ENCODE results near the gene IFT27.

DNA sequence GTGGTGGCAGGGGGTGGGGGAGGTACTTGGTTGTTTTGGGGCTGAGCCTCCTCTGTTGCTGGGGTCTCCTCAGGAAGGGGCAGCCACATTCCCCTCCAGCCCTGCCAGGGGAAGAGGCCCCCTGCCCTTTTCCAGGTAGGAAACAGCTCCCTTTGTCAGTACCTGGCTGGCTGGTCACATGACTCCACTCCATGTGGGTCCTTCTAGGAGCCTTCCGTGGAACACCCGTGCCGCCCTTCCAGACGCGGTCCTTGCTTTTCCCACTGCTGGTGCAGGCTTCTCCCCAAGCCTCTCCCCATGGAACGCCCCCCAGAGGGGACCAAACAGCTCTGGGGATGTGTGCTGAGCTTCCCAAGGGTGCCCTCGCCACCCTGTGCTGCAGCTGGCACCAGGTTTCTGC lies 19.9 kb downstream of the IFT27 start:
- TF ChIP-seq EZH2 (IDR thresholded peaks at IDR 0.05; ENCODE audit: low read length, unreplicated experiment) = no peak
- TF ChIP-seq, protein P1, sequence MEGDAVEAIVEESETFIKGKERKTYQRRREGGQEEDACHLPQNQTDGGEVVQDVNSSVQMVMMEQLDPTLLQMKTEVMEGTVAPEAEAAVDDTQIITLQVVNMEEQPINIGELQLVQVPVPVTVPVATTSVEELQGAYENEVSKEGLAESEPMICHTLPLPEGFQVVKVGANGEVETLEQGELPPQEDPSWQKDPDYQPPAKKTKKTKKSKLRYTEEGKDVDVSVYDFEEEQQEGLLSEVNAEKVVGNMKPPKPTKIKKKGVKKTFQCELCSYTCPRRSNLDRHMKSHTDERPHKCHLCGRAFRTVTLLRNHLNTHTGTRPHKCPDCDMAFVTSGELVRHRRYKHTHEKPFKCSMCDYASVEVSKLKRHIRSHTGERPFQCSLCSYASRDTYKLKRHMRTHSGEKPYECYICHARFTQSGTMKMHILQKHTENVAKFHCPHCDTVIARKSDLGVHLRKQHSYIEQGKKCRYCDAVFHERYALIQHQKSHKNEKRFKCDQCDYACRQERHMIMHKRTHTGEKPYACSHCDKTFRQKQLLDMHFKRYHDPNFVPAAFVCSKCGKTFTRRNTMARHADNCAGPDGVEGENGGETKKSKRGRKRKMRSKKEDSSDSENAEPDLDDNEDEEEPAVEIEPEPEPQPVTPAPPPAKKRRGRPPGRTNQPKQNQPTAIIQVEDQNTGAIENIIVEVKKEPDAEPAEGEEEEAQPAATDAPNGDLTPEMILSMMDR (conservative IDR thresholded peaks at IDR 0.05; ENCODE audit: low read depth, low read length) = no peak
- TF ChIP-seq EZH2phosphoT487 (IDR thresholded peaks at IDR 0.05; ENCODE audit: borderline replicate concordance, low read length) = no peak
